Endothelial cell of umbilical vein (primary cell): ENCODE results near the gene FMN2. TPM values are rescaled to one million over a fixed set of nuclear protein-coding genes. Genes with fewer than 3 reads are reported as not detected.

Source experiments
- BruUV-seq: library from RNA; stranded (reverse); fragments of 400-500 nt; replicated peaks from 2 replicates; lab custom pipeline; 2021; lab: Mats Ljungman, UMichigan
- CTCF ChIA-PET: fragments of 300-600, 350-600 bp; sonication (Branson Sonifier 250); formaldehyde crosslinking; loops from one replicate; lab custom pipeline; 2021; ENCODE audit warnings: antibody characterized with exemption, inconsistent platforms; lab: Charles Lee
- POLR2A ChIA-PET: fragments of 300-600, 350-600 bp; sonication (Branson Sonifier 250); formaldehyde crosslinking; loops from one replicate; lab custom pipeline; 2021; ENCODE audit warnings: antibody characterized with exemption, inconsistent platforms; lab: Charles Lee
- DNase-seq: peaks from one replicate; pipeline ENCODE4 v3.0.0-alpha.2; 2011; ENCODE audit warnings: low read depth, low spot score
- FAIRE-seq: peaks from 2 replicates; lab custom pipeline; 2011; peaks lifted over from hg19 to GRCh38; lab: Jason Lieb, UNC
- H2AFZ ChIP-seq: 2 replicates; pipeline ENCODE4 v1.6.0; 2012; ENCODE audit warnings: low read depth, low read length, control low read depth, inconsistent platforms
- H3K27ac ChIP-seq: 2 replicates; pipeline ENCODE4 v1.5.1; 2011; ENCODE audit warnings: low read depth, mild to moderate bottlenecking, control low read depth, low read length, moderate library complexity; ENCODE audit not compliant: insufficient read depth
- H3K27me3 ChIP-seq, 2 experiments: 2 replicates each; pipeline versions ENCODE4 v1.6.0 to v1.6.1; 2011; ENCODE audit warnings: low read length in 2 of 2, mixed read lengths in 1 of 2; ENCODE audit not compliant: control insufficient read depth in 2 of 2, insufficient read depth in 2 of 2
- H3K36me3 ChIP-seq, 2 experiments: 2 replicates in 1 of 2; 3 replicates in 1 of 2; pipeline ENCODE4 v1.5.1; 2011; ENCODE audit warnings: low read length in 2 of 2, mild to moderate bottlenecking in 1 of 2, moderate library complexity in 1 of 2; ENCODE audit not compliant: control insufficient read depth in 2 of 2, insufficient read depth in 2 of 2; ENCODE audit errors: extremely low read depth in 1 of 2
- H3K4me1 ChIP-seq: 3 replicates; pipeline ENCODE4 v1.5.1; 2011; ENCODE audit warnings: mild to moderate bottlenecking, low read length; ENCODE audit not compliant: control insufficient read depth, insufficient read depth; ENCODE audit errors: extremely low read depth
- H3K4me2 ChIP-seq: 2 replicates; pipeline ENCODE4 v1.6.1; 2011; ENCODE audit warnings: low read length, control low read depth, mixed read lengths; ENCODE audit not compliant: insufficient read depth
- H3K4me3 ChIP-seq, 3 experiments: fragments of 200-600 bp in 1 of 3; sonication (generic), shearing (Covaris generic) in 1 of 3; replicated peaks in 1 of 3; 2 replicates each; pipeline ENCODE4 v1.5.1; 2011 to 2016; ENCODE audit warnings: control low read depth in 3 of 3, low read length in 3 of 3, mild to moderate bottlenecking in 2 of 3, inconsistent platforms in 1 of 3, low read depth in 1 of 3, moderate library complexity in 1 of 3; ENCODE audit not compliant: insufficient read depth in 1 of 3
- H3K79me2 ChIP-seq: 2 replicates; pipeline ENCODE4 v1.6.0; 2012; ENCODE audit warnings: low read length, inconsistent platforms; ENCODE audit not compliant: control insufficient read depth, insufficient read depth
- H3K9ac ChIP-seq: replicated peaks from 2 replicates; pipeline ENCODE3; 2011; ENCODE audit warnings: low read length, control low read depth; ENCODE audit not compliant: insufficient read depth; ENCODE audit errors: extremely low read depth
- H3K9me1 ChIP-seq: replicated peaks from 3 replicates; pipeline ENCODE4 v1.6.0; 2011; ENCODE audit warnings: mild to moderate bottlenecking, low read length; ENCODE audit not compliant: control insufficient read depth, insufficient read depth; ENCODE audit errors: extremely low read depth
- H3K9me3 ChIP-seq: replicated peaks from 2 replicates; pipeline ENCODE4 v1.5.1; 2012; ENCODE audit warnings: low read length, inconsistent platforms; ENCODE audit not compliant: control insufficient read depth, insufficient read depth
- H4K20me1 ChIP-seq: replicated peaks from 2 replicates; pipeline ENCODE3; 2011; ENCODE audit warnings: mild to moderate bottlenecking, low read length; ENCODE audit not compliant: control insufficient read depth, insufficient read depth; ENCODE audit errors: extremely low read depth
- EZH2 ChIP-seq: IDR thresholded peaks from 2 replicates; pipeline ENCODE4 v1.6.1; 2012; ENCODE audit warnings: borderline replicate concordance, low read depth, mild to moderate bottlenecking, moderate library complexity, low read length, inconsistent platforms; ENCODE audit not compliant: severe bottlenecking
- FOS ChIP-seq: IDR thresholded peaks from 2 replicates; pipeline ENCODE4 v1.6.1; 2011; ENCODE audit warnings: mild to moderate bottlenecking, low read length, moderate library complexity, borderline replicate concordance; ENCODE audit not compliant: insufficient read depth
- GATA2 ChIP-seq: IDR thresholded peaks from 2 replicates; pipeline ENCODE4 v1.7.0; 2011; ENCODE audit warnings: low read depth, mild to moderate bottlenecking, moderate library complexity, mixed read lengths, low read length; ENCODE audit not compliant: insufficient read length, insufficient read depth
- JUN ChIP-seq: IDR thresholded peaks from 2 replicates; pipeline ENCODE4 v1.6.1; 2011; ENCODE audit warnings: borderline replicate concordance, low read depth; ENCODE audit not compliant: insufficient read length, insufficient read depth
- MYC ChIP-seq: IDR thresholded peaks from one replicate; pipeline ENCODE4 v1.6.1; 2011; ENCODE audit warnings: mild to moderate bottlenecking, low read depth, low read length
- POLR2A ChIP-seq: IDR thresholded peaks from 2 replicates; pipeline ENCODE4 v1.6.1; 2012; ENCODE audit warnings: low read depth, mild to moderate bottlenecking, control low read depth, low read length
- POLR2AphosphoS5 ChIP-seq: IDR thresholded peaks from 2 replicates; pipeline ENCODE4 v1.6.1; 2012; ENCODE audit warnings: low read depth, mild to moderate bottlenecking, control low read depth, low read length, moderate library complexity; ENCODE audit not compliant: insufficient read depth
- dilution Hi-C: fragments of 300-500 bp; cut with MboI; formaldehyde crosslinking; loops from one replicate; pipeline ENCODE4 v1.15.0; 2019; ENCODE audit warnings: low sequenced_read_pairs; ENCODE audit not compliant: extremely low pct_ligation_motif_present
- intact Hi-C: fragments of 100-400 bp; cut with micrococcal nuclease; formaldehyde crosslinking; loops from one replicate; pipeline ENCODE4 v1.10.0; 2022
- polyA plus RNA-seq, 4 experiments: library from polyadenylated mRNA; depleted of rRNA in 3 of 4; stranded (reverse) in 3 of 4; unstranded in 1 of 4; fragments of >200 nt; gene quantifications; 2 replicates each; pipeline versions ENCODE4 v1.2.1 to v1.2.3, GENCODE V29; 2011 to 2012; ENCODE audit warnings: missing spikeins in 1 of 4
- total RNA-seq: library from RNA; stranded (reverse); gene quantifications from 2 replicates; pipeline ENCODE4 v1.2.3, GENCODE V29; 2021
- TF ChIP-seq, protein P1 (sequence below): IDR thresholded peaks from 2 replicates; pipeline ENCODE4 v1.6.1; 2011; ENCODE audit not compliant: insufficient read depth, insufficient read length
- TF ChIP-seq, protein P2 (sequence below), 2 donors: IDR thresholded peaks; 1 replicate in 1 of 2; 2 replicates in 1 of 2; pipeline ENCODE4 v1.5.1; 2011; ENCODE audit warnings: low read length in 2 of 2, mild to moderate bottlenecking in 2 of 2, moderate library complexity in 2 of 2, control low read depth in 1 of 2, inconsistent platforms in 1 of 2, low read depth in 1 of 2; ENCODE audit not compliant: insufficient read depth in 1 of 2; ENCODE audit errors: extremely low read depth in 1 of 2

FMN2 gene
- total and polyA plus RNA-seq, 2 donors (not counting 3 experiments of a cell fraction or from before 2014, with no cell fraction given): not detected

DNA sequence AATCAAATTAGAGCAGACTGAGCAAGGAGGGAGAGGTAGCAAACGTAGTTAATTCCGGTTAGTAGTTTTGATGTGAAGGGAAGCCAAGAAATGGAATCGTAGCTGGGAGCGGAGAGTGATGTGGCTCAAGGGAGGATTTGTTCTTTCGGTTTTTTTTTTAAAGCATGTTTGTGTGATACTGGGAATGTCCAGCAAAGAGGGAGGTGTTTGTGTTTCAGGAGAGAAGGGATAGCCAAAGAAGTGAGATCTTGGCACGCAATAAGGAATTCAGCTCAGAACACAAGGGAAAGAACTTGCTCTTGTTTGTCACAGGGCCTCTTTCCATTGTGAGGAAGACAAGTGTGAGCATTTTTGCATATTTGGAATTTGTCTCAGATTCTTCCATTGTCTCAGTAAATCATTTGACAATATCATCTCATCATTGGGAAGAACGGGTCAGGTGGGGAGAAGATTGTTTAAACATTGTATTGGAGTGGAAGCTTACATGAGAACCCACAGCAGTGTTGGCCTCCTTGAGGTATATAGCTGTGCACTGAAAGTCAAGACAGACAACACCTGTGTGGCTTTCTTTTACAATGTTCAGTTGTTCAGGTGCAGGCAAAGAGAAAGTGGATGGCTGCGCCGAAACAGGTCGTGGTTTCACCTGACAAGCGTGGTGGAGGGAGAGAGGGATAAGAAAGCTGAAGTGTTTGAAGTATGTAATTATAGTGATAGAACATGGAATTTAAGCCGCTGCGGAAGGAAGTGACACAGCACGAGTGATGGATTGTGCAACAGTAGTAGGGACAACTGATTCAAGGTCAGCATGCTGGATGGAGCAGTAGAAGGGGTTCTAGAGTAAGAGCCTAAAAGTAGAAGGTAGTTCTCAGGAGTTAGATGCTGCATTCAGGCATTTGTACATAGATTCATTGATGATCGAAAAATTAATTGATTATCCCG, 25.4 kb downstream of the FMN2 start:
- Histone ChIP-seq H3K79me2 (no peaks in the 10 kb centered on the region), H3K9me1 (no peaks in the 10 kb centered on the region), H3K4me1 (no peaks in the 10 kb centered on the region), H3K9ac (no peak overlapping the region), H3K36me3 (no peaks in the 10 kb centered on the region), H3K4me3 (no peak overlapping the region), H3K27ac (no peak overlapping the region), H3K27me3 (no peaks in the 10 kb centered on the region), H3K4me2 (no peak overlapping the region), H2AFZ (no peak overlapping the region), H4K20me1 (no peaks in the 10 kb centered on the region), H3K9me3 (no peaks in the 10 kb centered on the region)
- POLR2A ChIA-PET: no interaction called here
- no peak for FAIRE-seq
- dilution Hi-C loops: no loop called here
- intact Hi-C loops: no loop called here
- TF ChIP-seq FOS (no peak), POLR2A (no peak), JUN (no peak), MYC (no peak), POLR2AphosphoS5 (no peak), EZH2 (no peak), GATA2 (no peak)
- TF ChIP-seq, protein P1, sequence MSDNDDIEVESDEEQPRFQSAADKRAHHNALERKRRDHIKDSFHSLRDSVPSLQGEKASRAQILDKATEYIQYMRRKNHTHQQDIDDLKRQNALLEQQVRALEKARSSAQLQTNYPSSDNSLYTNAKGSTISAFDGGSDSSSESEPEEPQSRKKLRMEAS: no peak
- TF ChIP-seq, protein P2, sequence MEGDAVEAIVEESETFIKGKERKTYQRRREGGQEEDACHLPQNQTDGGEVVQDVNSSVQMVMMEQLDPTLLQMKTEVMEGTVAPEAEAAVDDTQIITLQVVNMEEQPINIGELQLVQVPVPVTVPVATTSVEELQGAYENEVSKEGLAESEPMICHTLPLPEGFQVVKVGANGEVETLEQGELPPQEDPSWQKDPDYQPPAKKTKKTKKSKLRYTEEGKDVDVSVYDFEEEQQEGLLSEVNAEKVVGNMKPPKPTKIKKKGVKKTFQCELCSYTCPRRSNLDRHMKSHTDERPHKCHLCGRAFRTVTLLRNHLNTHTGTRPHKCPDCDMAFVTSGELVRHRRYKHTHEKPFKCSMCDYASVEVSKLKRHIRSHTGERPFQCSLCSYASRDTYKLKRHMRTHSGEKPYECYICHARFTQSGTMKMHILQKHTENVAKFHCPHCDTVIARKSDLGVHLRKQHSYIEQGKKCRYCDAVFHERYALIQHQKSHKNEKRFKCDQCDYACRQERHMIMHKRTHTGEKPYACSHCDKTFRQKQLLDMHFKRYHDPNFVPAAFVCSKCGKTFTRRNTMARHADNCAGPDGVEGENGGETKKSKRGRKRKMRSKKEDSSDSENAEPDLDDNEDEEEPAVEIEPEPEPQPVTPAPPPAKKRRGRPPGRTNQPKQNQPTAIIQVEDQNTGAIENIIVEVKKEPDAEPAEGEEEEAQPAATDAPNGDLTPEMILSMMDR (IDR thresholded peaks at IDR 0.05; ENCODE audit: extremely low read depth in 1 of 2, insufficient read depth in 1 of 2, low read depth in 1 of 2, low read length in 2 of 2): no peak
- CTCF ChIA-PET: no interaction called here
- DNase-seq: no peak
- no TSS peak for BruUV-seq
